Astrocyte (in vitro differentiated cells and primary cell): ENCODE results near the gene EFNA2. TPM values are rescaled to one million over a fixed set of nuclear protein-coding genes. Genes with fewer than 3 reads are reported as not detected.

Experiments
- DNase-seq: peaks from one replicate; pipeline ENCODE4 v3.0.0-alpha.2; 2010; ENCODE audit warnings: low read depth
- FAIRE-seq: peaks from 2 replicates; lab custom pipeline; 2011; peaks lifted over from hg19 to GRCh38; lab: Jason Lieb, UNC
- H2AFZ ChIP-seq: 2 replicates; pipeline ENCODE4 v1.6.0; 2012; ENCODE audit warnings: low read depth, low read length, inconsistent platforms
- H3K27ac ChIP-seq: 2 replicates; pipeline ENCODE4 v1.5.1; 2011; ENCODE audit warnings: low read depth, low read length, inconsistent platforms
- H3K27me3 ChIP-seq: 2 replicates; pipeline ENCODE4 v1.6.0; 2011; ENCODE audit warnings: low read length, inconsistent platforms; ENCODE audit not compliant: insufficient read depth
- H3K36me3 ChIP-seq: 2 replicates; pipeline ENCODE4 v1.5.1; 2011; ENCODE audit warnings: low read length, inconsistent platforms; ENCODE audit not compliant: insufficient read depth
- H3K4me1 ChIP-seq: 2 replicates; pipeline ENCODE4 v1.5.1; 2011; ENCODE audit warnings: low read length, inconsistent platforms; ENCODE audit not compliant: insufficient read depth
- H3K4me2 ChIP-seq: 2 replicates; pipeline ENCODE4 v1.6.0; 2012; ENCODE audit warnings: low read length, inconsistent platforms
- H3K4me3 ChIP-seq: 2 replicates; pipeline ENCODE4 v1.5.1; 2011; ENCODE audit warnings: low read depth, mild to moderate bottlenecking, low read length, inconsistent platforms; ENCODE audit not compliant: insufficient read depth
- H3K79me2 ChIP-seq: 2 replicates; pipeline ENCODE4 v1.6.0; 2012; ENCODE audit warnings: mild to moderate bottlenecking, low read length, inconsistent platforms; ENCODE audit not compliant: insufficient read depth
- H3K9ac ChIP-seq: 2 replicates; pipeline ENCODE4 v1.6.0; 2012; ENCODE audit warnings: mild to moderate bottlenecking, low read length, inconsistent platforms
- H3K9me3 ChIP-seq: 2 replicates; pipeline ENCODE4 v1.5.1; 2012; ENCODE audit warnings: low read depth, mild to moderate bottlenecking, low read length, inconsistent platforms; ENCODE audit not compliant: insufficient read depth
- H4K20me1 ChIP-seq: 2 replicates; pipeline ENCODE4 v1.6.0; 2012; ENCODE audit warnings: low read length, inconsistent platforms; ENCODE audit not compliant: insufficient read depth
- H3K27ac Mint-ChIP-seq: one replicate; pipeline ENCODE4 v1.8.0; 2021; ENCODE audit warnings: mild to moderate bottlenecking, mixed read lengths; ENCODE audit not compliant: unreplicated experiment
- H3K27me3 Mint-ChIP-seq: one replicate; pipeline ENCODE4 v1.8.0; 2021; ENCODE audit warnings: low read depth, mixed read lengths; ENCODE audit not compliant: unreplicated experiment
- H3K36me3 Mint-ChIP-seq: one replicate; pipeline ENCODE4 v1.8.0; 2021; ENCODE audit warnings: low read depth, mixed read lengths; ENCODE audit not compliant: unreplicated experiment
- H3K4me1 Mint-ChIP-seq: one replicate; pipeline ENCODE4 v1.8.0; 2021; ENCODE audit warnings: low read depth, mixed read lengths; ENCODE audit not compliant: unreplicated experiment
- H3K4me3 Mint-ChIP-seq: one replicate; pipeline ENCODE4 v1.8.0; 2021; ENCODE audit warnings: mild to moderate bottlenecking, moderate library complexity, mixed read lengths; ENCODE audit not compliant: unreplicated experiment
- H3K9me3 Mint-ChIP-seq: one replicate; pipeline ENCODE4 v1.8.0; 2021; ENCODE audit warnings: mild to moderate bottlenecking, mixed read lengths; ENCODE audit not compliant: unreplicated experiment
- EZH2 ChIP-seq: IDR thresholded peaks from 2 replicates; pipeline ENCODE4 v1.6.1; 2012; ENCODE audit warnings: mild to moderate bottlenecking, low read length, inconsistent platforms; ENCODE audit not compliant: insufficient read depth
- total RNA-seq: library from RNA; stranded (reverse); gene quantifications from 2 replicates; pipeline ENCODE4 v1.2.1, GENCODE V29; 2021
- TF ChIP-seq, protein P1 (sequence below): IDR thresholded peaks from 2 replicates; pipeline ENCODE4 v1.5.1; 2011; ENCODE audit warnings: low read depth, mild to moderate bottlenecking, inconsistent platforms, low read length, moderate library complexity; ENCODE audit not compliant: insufficient read depth

Gene EFNA2
- total RNA-seq, 1 donor from 2014 or later, result 8.4 TPM

DNA sequence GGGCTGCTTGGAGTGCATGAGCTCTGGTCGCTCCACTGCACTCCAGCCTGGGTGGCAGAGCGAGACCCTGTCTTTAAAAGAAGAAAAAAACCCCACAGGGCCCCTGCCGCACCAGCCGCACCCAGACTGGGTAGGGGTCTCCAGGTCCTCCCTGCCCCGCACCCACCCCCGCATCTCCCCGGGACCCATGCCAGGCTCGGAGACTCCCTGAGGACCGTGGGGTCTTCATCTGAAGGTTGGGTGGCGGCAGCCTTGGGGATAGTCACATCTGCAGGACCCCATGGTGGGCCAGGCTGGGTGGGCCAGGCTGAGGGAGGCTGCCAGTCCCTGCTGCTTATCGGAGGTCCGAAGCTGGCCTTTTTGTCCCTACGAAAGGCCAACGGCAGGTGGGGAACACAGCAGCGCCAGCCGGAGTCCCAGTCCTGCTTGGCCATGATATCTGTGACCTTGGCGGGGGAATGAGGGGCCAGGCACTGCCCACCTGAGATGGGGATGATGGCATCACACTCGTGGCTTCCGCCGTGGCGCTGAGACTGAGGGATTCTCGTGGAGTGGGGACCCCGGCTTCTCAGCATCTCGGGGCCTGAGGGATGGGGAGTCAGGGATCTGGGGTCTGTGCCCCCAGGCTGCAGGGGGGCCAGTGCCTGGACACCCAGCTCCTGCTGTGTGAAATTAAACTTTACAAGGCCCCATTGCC, 11.1 kb downstream of the EFNA2 start:
- no peak overlapping the region for H3K4me3 ChIP-seq
- no peak overlapping the region for H3K27ac Mint-ChIP-seq
- no peaks in the 10 kb centered on the region for H3K9me3 ChIP-seq
- H3K4me2 ChIP-seq, result no peak overlapping the region
- H3K4me3 Mint-ChIP-seq, result no peak overlapping the region
- H2AFZ ChIP-seq, result no peak overlapping the region
- FAIRE-seq (no peak), DNase-seq (no peak)
- H4K20me1 ChIP-seq, result peaks cover 6% of the 10 kb centered on the region
- H3K9ac ChIP-seq, result no peak overlapping the region
- no peak overlapping the region for H3K27ac ChIP-seq
- no peaks in the 10 kb centered on the region for H3K79me2 ChIP-seq
- H3K27me3 ChIP-seq, result no peaks in the 10 kb centered on the region
- TF ChIP-seq EZH2, result no peak
- TF ChIP-seq, protein P1, sequence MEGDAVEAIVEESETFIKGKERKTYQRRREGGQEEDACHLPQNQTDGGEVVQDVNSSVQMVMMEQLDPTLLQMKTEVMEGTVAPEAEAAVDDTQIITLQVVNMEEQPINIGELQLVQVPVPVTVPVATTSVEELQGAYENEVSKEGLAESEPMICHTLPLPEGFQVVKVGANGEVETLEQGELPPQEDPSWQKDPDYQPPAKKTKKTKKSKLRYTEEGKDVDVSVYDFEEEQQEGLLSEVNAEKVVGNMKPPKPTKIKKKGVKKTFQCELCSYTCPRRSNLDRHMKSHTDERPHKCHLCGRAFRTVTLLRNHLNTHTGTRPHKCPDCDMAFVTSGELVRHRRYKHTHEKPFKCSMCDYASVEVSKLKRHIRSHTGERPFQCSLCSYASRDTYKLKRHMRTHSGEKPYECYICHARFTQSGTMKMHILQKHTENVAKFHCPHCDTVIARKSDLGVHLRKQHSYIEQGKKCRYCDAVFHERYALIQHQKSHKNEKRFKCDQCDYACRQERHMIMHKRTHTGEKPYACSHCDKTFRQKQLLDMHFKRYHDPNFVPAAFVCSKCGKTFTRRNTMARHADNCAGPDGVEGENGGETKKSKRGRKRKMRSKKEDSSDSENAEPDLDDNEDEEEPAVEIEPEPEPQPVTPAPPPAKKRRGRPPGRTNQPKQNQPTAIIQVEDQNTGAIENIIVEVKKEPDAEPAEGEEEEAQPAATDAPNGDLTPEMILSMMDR, result no peak
- H3K9me3 Mint-ChIP-seq, result no peaks in the 10 kb centered on the region
- no peaks in the 10 kb centered on the region for H3K4me1 ChIP-seq
- H3K4me1 Mint-ChIP-seq, result no peaks in the 10 kb centered on the region
- H3K27me3 Mint-ChIP-seq, result peaks cover 6% of the 10 kb centered on the region
- no peaks in the 10 kb centered on the region for H3K36me3 ChIP-seq
- no peaks in the 10 kb centered on the region for H3K36me3 Mint-ChIP-seq

DNA sequence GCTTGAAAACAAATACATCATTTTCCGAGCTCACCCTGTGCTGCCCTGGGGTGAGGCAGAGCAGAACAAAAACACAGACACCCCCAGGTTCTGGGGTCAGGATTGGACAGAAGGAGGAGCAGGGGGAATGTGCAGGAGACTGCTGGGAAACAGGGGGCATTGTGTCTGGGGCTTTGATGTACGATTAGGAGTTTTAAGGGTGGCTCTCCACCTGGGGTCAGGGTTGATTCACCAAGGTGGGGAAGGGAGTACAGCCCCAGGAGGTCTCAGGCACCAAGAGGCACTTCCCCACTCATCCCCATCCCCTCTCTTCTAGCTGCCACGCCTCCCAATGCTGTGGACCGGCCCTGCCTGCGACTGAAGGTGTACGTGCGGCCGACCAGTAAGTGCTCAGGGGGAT, 12.6 kb downstream of the EFNA2 start:
- Mint-ChIP-seq H3K9me3 (no peaks in the 10 kb centered on the region), H3K36me3 (no peaks in the 10 kb centered on the region), H3K4me1 (no peaks in the 10 kb centered on the region), H3K4me3 (no peak overlapping the region), H3K27ac (peak overlapping the region; percentile 47), H3K27me3 (peaks cover 2% of the 10 kb centered on the region)
- TF ChIP-seq, protein P1, result no peak
- no peak for TF ChIP-seq EZH2
- Histone ChIP-seq H3K79me2 (no peaks in the 10 kb centered on the region), H3K4me1 (no peaks in the 10 kb centered on the region), H3K9me3 (no peaks in the 10 kb centered on the region), H4K20me1 (no peaks in the 10 kb centered on the region), H3K36me3 (no peaks in the 10 kb centered on the region), H2AFZ (no peak overlapping the region), H3K4me2 (no peak overlapping the region), H3K9ac (no peak overlapping the region), H3K27ac (no peak overlapping the region), H3K27me3 (peaks cover 4% of the 10 kb centered on the region), H3K4me3 (no peak overlapping the region)
- no peak for FAIRE-seq
- DNase-seq, result no peak

DNA sequence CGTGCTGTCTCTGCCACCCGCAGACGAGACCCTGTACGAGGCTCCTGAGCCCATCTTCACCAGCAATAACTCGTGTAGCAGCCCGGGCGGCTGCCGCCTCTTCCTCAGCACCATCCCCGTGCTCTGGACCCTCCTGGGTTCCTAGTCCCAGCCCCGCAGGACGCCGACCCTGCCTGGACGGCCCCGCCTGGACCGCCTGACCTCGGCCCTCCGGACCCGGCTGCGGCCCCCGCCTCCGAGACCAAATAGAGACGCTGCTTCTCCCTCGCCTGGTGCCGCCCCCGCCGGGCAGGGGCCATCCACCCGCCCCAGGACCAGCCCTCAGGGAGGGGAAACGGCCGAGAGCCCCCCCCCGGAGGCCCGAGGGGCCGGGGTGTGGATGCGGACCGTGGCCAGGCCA, 14.1 kb downstream of the EFNA2 start:
- Mint-ChIP-seq H3K4me3 (no peak overlapping the region), H3K27me3 (peaks cover 2% of the 10 kb centered on the region), H3K27ac (no peak overlapping the region), H3K9me3 (no peaks in the 10 kb centered on the region), H3K36me3 (no peaks in the 10 kb centered on the region), H3K4me1 (no peaks in the 10 kb centered on the region)
- no peak overlapping the region for H3K4me3 ChIP-seq
- H3K4me2 ChIP-seq, result no peak overlapping the region
- TF ChIP-seq, protein P1, result no peak
- TF ChIP-seq EZH2, result no peak
- no peaks in the 10 kb centered on the region for H3K36me3 ChIP-seq
- no peak overlapping the region for H3K27ac ChIP-seq
- FAIRE-seq (no peak), DNase-seq (no peak)
- peaks cover 4% of the 10 kb centered on the region for H3K27me3 ChIP-seq
- no peaks in the 10 kb centered on the region for H3K79me2 ChIP-seq
- H3K4me1 ChIP-seq, result no peaks in the 10 kb centered on the region
- H4K20me1 ChIP-seq, result no peaks in the 10 kb centered on the region
- no peaks in the 10 kb centered on the region for H3K9me3 ChIP-seq
- H3K9ac ChIP-seq, result no peak overlapping the region
- no peak overlapping the region for H2AFZ ChIP-seq
